ENCODE results near the gene ESPL1.

- TF ChIP-seq CTCF (IDR thresholded peaks at IDR 0.05) (no peak), POLR2A (IDR thresholded peaks at IDR 0.05) (no peak)
Observed at GRCh38 chr12:53225635-53226424, 42.3 kb upstream of the ESPL1 start.

Measured in sigmoid colon (tissue), 3 donors.